Astrocyte (in vitro differentiated cells and primary cell): ENCODE measurements around the gene MALL.

Experiments used
- CTCF ChIP-seq: IDR thresholded peaks from 2 replicates; pipeline ENCODE4 v1.5.1; 2011; ENCODE audit warnings: low read depth, mild to moderate bottlenecking, inconsistent platforms, low read length, moderate library complexity; ENCODE audit not compliant: insufficient read depth
- EZH2 ChIP-seq: IDR thresholded peaks from 2 replicates; pipeline ENCODE4 v1.6.1; 2012; ENCODE audit warnings: mild to moderate bottlenecking, low read length, inconsistent platforms; ENCODE audit not compliant: insufficient read depth

DNA sequence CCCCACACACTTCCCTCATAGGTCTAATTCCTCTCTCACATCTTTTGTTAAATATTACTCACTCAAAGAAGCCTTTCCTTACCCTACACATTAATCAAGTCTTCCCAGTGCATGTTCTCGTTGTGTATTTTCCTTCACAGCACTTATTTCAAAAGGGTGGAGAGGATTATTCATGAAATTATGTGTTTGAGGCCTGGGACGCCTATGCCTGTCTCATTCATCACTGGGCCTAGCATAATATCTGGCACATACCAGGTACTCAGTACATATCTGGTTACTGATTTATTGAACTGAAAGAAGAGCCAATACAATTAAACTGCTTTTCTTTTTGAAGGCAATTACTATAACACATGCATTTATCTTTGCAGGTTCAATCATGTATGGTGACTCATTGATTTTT lies 15.1 kb upstream of the MALL start:
- TF ChIP-seq CTCF (no peak), EZH2 (no peak)
